ENCODE results near the gene KRT4. TPM values are rescaled to one million over a fixed set of nuclear protein-coding genes. Genes with fewer than 3 reads are reported as not detected.

Gene KRT4
- total RNA-seq, 1 donor from 2014 or later: not detected

GRCh38 chr12:52810554-52810953 lies 3.4 kb downstream of the KRT4 start:
- TF ChIP-seq CTCF (IDR thresholded peaks at IDR 0.05; ENCODE audit: insufficient read depth, low read length, poor library complexity, severe bottlenecking): no peak
- Histone ChIP-seq H3K27me3 (ENCODE audit: control insufficient read depth, insufficient read depth, low read length) (peaks cover 9% of the 10 kb centered on the region), H3K4me3 (ENCODE audit: low read depth, low read length) (no peak overlapping the region), H3K36me3 (ENCODE audit: control insufficient read depth, insufficient read depth, low read length) (no peaks in the 10 kb centered on the region)
- no peak for DNase-seq (ENCODE audit: low read depth)

- H3K27me3 ChIP-seq (ENCODE audit: control insufficient read depth, insufficient read depth, low read length): peaks cover 9% of the 10 kb centered on the region
- H3K4me3 ChIP-seq (ENCODE audit: low read depth, low read length): no peak overlapping the region
- no peak for DNase-seq (ENCODE audit: low read depth)
- no peaks in the 10 kb centered on the region for H3K36me3 ChIP-seq (ENCODE audit: control insufficient read depth, insufficient read depth, low read length)
- TF ChIP-seq CTCF (IDR thresholded peaks at IDR 0.05; ENCODE audit: insufficient read depth, low read length, poor library complexity, severe bottlenecking): no peak
These were observed 4.8 kb downstream of the KRT4 start for GRCh38 chr12:52809166-52809565.

GRCh38 chr12:52808573-52809160 lies 5.2 kb downstream of the KRT4 start:
- no peaks in the 10 kb centered on the region for H3K36me3 ChIP-seq (ENCODE audit: control insufficient read depth, insufficient read depth, low read length)
- peaks cover 9% of the 10 kb centered on the region for H3K27me3 ChIP-seq (ENCODE audit: control insufficient read depth, insufficient read depth, low read length)
- TF ChIP-seq CTCF (IDR thresholded peaks at IDR 0.05; ENCODE audit: insufficient read depth, low read length, poor library complexity, severe bottlenecking): no peak

GRCh38 chr12:52807544-52808470 lies 6.1 kb downstream of the KRT4 start:
- Histone ChIP-seq H3K36me3 (ENCODE audit: control insufficient read depth, insufficient read depth, low read length) (no peaks in the 10 kb centered on the region), H3K27me3 (ENCODE audit: control insufficient read depth, insufficient read depth, low read length) (peaks cover 7% of the 10 kb centered on the region), H3K4me3 (ENCODE audit: low read depth, low read length) (no peak overlapping the region)
- no peak for DNase-seq (ENCODE audit: low read depth)
- no peak for TF ChIP-seq CTCF (IDR thresholded peaks at IDR 0.05; ENCODE audit: insufficient read depth, low read length, poor library complexity, severe bottlenecking)

More at GRCh38 chr12:52808573-52809160, 5.2 kb downstream of the KRT4 start:
- H3K4me3 ChIP-seq (ENCODE audit: low read depth, low read length): no peak overlapping the region
- DNase-seq (ENCODE audit: low read depth): no peak

GRCh38 chr12:52806821-52807543 lies 6.9 kb downstream of the KRT4 start:
- no peak for TF ChIP-seq CTCF (IDR thresholded peaks at IDR 0.05; ENCODE audit: insufficient read depth, low read length, poor library complexity, severe bottlenecking)
- DNase-seq (ENCODE audit: low read depth): no peak
- Histone ChIP-seq H3K36me3 (ENCODE audit: control insufficient read depth, insufficient read depth, low read length) (no peaks in the 10 kb centered on the region), H3K27me3 (ENCODE audit: control insufficient read depth, insufficient read depth, low read length) (peaks cover 7% of the 10 kb centered on the region), H3K4me3 (ENCODE audit: low read depth, low read length) (no peak overlapping the region)

Measured in kidney epithelial cell (primary cell).